HG03460 (cell line): Measurements from ENCODE around the gene KCNJ12.
"Not testable (repeated sequence)": the region's sequence is repeated elsewhere in the genome, so short reads cannot be mapped to it uniquely, and the experiment has no call there.

Source experiments
- ATAC-seq: cut with Tn5 transposase; IDR thresholded peaks from one replicate; pipeline ENCODE4 v1.9.1; 2021; ENCODE audit not compliant: unreplicated experiment

Gene KCNJ12

GRCh38 chr17:21382560-21383495 lies 6.7 kb downstream of the KCNJ12 start:
- no peak for ATAC-seq

DNA sequence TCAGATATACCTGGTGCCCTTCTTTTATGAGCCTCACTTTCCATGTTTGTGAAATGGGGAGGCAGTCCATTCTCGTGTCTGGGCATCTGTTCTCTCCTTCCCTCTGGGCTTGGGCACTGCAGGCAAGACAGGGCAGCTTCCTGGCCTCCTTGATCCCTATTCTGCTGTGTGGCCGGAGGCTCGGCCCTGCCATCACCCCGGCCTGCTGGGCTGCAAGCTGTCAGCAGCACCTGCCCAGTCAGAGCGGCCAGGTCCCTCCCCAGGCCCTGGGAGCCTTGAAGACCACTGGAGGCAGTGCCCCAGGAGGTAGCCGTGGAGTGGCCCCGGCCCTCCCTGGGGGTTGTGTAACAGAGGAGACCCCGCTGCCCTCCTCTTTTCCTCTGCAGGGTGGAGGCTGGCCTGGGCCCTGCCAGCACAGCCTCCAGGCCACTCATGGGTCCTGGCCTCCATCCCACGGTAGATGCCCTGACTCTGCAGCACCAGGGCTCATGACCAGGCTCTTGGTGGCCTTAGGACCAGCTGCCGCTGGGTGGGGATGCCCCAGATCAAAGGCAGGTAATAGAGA lies 9.2 kb downstream of the KCNJ12 start:
- ATAC-seq = no peak

GRCh38 chr17:21387616-21388015 lies 11.5 kb downstream of the KCNJ12 start:
- ATAC-seq = no peak

DNA sequence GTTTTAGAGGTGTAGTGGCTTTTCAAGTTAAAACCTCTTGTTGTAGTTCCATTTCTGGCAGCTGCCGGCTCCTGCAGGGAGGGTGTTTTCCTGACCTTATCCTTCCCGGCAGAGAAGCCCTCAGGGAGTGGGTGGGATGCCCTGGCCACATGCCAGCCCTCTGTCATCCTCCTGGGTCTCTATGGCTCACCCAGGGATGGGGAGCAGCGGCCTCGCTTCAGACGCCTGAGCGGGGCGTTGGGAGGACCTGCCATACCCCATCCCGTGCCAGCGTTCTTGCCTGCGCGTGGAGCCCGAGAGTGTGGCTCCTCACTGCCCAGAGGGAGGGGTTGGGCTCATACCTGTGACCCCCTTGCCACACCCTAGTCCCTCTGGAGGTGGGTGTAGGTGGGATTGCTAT lies 11.9 kb downstream of the KCNJ12 start:
- no peak for ATAC-seq

DNA sequence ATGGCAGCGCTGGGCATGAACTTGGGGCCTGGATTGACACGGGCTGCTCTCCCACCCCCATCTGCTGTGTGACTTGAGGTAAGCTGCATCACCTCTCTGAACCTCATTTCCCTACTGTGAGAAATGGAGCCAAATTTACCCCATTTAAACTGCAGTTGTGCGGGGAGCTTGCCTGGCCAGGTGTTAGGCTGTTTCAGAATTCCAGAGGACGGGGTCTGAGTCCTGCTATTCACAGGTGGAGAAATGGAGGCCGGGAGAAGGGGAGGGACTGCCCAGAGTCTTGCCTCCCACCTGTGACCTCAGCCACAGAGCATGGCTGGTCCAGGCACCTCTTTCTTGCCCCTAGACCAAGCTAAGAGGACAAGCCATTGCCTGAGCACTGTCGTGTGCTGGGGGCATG lies 12.8 kb downstream of the KCNJ12 start:
- ATAC-seq = no peak

DNA sequence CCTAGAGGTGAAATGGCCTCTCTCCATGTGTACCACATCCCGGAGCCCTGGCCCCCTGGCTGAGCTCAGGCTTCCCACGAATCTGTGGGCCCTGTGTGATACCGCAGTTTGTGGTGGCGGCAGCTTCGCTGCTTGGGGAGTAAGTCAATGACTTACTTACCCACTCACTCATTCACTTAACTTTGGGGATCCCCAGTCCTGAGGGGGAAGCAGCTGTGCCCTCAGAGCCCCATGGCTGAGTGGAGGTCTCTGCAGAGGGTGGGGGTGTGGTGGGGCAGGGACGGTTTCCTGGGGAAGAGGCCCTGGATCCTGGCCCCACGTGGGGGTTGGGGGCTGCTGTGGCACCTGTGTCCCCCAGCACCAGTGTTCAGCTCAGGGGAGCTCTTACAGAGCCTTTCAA lies 13.2 kb downstream of the KCNJ12 start:
- no peak for ATAC-seq

GRCh38 chr17:21390294-21390693 lies 14.1 kb downstream of the KCNJ12 start:
- ATAC-seq = no peak

DNA sequence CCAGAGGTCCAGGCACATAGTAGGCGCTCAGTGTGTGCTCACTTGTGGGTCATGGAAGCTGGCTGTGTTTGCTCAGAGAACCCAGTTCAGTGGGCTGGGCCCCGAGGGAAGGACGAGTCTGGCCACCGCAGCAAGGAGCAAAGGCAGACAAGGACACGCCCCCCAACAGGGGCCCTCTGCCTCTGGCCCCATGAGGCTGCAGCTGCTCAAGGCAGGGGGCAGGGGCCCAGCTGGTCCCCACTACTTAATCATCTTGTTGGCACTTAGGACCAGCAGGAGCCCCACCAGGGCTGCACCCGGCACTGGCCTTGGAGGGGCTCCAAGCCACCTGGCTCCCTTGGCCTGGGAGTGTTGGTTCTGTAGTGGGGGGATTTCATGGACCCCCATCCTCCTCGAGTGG lies 16.1 kb downstream of the KCNJ12 start:
- no peak for ATAC-seq

GRCh38 chr17:21394265-21394664 lies 18.1 kb downstream of the KCNJ12 start:
- no peak for ATAC-seq

DNA sequence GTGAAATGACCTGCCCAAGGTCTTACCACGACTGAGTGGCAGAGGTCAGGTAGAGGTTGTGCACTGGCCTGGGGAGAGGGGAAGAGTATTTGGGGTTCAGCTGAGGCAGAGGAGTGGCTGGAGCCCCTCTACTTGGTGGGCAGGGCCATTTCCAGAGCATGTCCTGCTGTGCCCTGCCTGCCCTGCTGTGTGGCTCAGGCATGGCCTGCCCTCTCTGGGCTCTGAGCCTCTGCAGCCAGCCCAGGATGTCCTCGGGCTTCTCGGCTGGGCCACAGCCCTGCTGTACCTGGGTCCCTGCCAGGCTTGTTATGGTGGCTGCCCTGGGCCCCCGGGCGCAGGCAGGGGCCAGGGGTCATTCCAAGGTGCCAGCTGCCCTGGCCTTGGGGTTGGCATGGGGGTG lies 19.6 kb downstream of the KCNJ12 start:
- ATAC-seq = no peak

- ATAC-seq = no peak
Measured at GRCh38 chr17:21396237-21396636, 20.1 kb downstream of the KCNJ12 start.

DNA sequence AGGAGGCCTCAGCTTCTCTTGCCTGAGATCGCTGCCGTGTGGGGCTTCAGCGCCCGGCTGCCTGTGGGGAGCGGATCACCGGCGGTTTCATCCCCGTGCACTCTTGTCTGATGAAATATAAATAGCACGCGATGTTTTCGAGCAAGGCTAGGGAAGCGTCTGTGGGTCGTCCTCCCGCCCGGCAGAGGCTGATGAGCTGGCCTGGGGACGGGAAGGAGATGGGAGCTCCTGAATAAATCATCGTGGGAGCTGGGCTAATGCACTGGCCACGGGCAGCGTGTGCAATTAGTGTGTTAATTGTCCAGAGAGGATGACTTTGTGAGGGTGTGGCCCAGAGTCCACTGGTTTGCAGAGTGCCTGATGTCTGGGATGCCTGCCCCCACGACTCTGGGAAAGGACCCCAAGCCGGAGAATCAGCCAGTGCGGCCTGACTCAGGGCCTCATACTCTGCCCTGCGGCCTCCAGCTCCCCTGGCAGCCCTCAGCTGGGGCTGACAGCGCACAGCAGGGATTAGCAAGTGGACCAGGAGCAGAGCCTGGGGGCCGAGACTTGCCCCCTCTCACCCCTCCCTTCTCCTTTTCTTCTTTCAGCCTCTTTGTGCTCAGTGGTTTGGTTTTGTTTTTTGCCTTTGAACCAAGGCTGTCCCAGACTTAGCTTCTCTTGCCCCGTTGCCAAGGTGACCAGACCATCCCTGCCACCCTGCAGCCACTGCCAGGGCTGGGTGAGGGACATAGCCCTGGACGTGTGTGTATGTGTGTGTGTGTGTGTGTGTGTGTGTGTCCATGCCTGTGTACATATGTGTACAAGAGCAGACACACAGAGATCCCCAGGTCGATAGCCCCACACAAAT lies 21.4 kb downstream of the KCNJ12 start:
- no peak for ATAC-seq

DNA sequence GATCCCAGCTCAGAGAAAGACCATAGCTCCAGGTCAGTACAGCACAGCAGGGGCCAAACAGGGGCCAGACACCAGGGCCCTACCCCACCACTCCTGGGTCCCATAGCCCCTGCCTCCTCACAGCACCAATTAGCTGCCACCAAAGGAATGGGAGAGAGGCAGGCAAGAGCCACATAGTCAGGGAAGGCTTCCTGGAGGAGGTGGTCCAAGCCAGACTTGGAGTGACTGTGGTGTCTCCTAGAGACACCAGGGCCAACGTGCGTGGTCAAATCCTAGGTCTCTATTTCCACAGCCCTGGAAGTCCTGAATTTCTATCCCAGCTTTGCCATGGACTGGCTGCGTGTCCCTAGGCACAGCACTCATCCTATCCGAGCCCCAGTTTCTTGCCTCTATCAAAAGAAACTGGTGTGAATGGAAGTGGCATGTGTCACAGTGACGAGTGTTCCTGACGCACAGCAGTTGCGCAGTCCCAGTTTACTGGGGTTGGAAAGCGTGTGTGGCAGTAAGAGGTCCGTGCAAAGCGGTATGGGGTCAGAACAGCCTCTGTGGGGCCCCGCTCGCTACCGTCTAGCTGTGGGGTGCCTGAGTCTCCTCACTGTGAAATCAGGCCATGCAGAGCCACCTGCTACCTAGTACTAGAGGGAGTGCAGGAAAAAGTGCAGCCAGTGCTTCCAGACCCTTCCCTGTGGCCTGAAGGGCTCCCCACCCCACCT lies 23.5 kb downstream of the KCNJ12 start:
- no peak for ATAC-seq

DNA sequence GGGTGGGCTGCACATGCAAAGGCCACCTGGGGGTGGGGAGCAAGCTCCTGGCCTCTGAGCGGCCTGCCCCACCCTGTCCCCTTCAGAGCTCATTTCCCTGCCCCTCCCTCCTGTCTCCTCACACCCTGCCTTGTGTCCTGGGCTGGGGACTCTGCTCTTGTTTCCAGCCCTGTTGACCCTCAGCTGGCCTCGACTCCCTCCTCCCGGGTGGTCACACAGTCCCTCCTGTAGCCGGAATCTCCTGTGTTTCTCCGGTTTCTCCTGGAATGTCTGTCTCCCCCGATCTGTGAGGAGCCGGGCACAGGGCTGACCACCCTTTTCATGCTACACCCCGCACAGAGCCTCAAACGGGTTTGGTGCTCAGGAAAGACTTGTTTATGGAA lies 24.0 kb downstream of the KCNJ12 start:
- ATAC-seq = not testable (repeated sequence)

GRCh38 chr17:21400816-21401593 lies 24.8 kb downstream of the KCNJ12 start:
- ATAC-seq = no peak

GRCh38 chr17:21402166-21402571 lies 26.0 kb downstream of the KCNJ12 start:
- ATAC-seq = not testable (repeated sequence)

- ATAC-seq = not testable (repeated sequence)
Measured at GRCh38 chr17:21402926-21403325, 26.8 kb downstream of the KCNJ12 start.

DNA sequence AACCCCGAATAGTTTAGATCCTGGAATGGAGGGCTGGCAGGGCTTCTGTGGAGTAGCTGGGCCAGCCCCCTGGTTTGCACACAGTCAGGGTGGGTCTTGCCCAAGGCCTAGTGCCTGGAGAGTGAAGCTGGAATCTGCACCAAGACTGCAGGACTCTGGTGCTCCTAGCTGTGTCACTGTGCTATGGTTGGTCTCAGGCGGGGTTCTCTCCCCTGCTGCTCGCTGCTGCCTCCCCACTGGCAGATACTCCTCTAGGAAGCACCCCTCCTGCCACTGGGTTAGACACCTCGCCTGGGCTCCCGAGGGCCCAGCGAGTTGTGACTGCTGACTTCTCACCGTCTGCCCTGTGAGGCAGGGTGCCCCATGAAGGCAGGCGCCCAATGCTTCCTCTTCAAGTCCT lies 27.9 kb downstream of the KCNJ12 start:
- not testable (repeated sequence) for ATAC-seq

DNA sequence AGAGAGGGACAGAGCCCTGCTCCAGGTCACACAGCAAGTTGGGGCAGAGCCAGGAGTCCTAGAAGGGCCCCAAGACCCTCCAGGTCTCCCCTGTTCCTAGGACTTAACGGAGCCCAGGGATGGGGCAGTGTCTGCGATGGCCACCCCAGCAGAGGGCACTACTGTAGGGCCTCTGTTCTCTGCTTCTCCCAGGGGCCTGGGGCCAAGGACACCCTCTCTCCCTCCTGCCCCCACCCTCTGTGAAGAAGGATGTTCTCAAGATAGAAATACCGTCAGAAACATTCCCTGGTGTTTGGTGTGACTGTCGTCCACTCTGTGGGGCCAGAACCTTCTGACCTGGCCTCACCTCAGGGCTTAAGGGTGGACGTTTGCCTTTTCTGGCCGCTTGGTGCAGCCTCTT lies 28.4 kb downstream of the KCNJ12 start:
- ATAC-seq = not testable (repeated sequence)
